Measurements from ENCODE around the gene LTO1. TPM values are rescaled to one million over a fixed set of nuclear protein-coding genes. Genes with fewer than 3 reads are reported as not detected.

Gene LTO1
- polyA plus RNA-seq, 1 of the 3 experiments (the other 2 are of a cell fraction) = 30.8 TPM

DNA sequence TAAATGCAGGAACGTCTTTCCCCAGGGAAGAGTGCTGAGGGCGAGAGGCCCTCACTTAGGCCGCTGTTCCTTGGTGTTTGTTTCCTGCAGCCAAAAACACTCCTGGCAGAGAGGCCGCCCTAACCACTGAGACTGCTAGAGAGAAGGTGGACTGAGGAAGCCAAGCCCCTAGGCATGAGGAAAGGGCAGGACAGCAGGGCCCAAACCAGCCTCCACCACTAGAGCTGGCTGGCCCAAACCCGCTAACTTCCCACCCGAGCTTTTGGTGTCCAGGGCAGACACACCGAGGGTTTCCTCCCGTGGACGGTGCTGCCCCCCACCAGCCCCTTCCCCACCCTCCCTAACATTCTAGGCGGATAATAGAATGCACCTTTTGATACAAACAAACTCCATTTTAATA, 22.7 kb upstream of the LTO1 start:
- H3K27me3 ChIP-seq (ENCODE audit: insufficient read depth) = peaks cover 5% of the 10 kb centered on the region
- H3K9me2 ChIP-seq = no peaks in the 10 kb centered on the region
- ChIA-PET CTCF (interaction anchor here (1.0 to 3.2 kb wide), 2 partner anchors 181 to 212 kb away, joined by 3 to 16 read pairs; no protein-coding TSS in a partner anchor), POLR2A (no interaction called here)
- peaks cover 3% of the 10 kb centered on the region for H3F3A ChIP-seq (replicated peaks; ENCODE audit: insufficient read depth)
- 75% methylated on average over 10 of the region's 10 CpGs for WGBS (ENCODE audit: low lambda C conversion rate)
- no peak overlapping the region for H3K27ac ChIP-seq (ENCODE audit: low read depth in 2 of 2, low read length in 1 of 2)
- H3K4me2 ChIP-seq = no peak overlapping the region
- no peak overlapping the region for H3K4me3 ChIP-seq (ENCODE audit: low read depth in 2 of 2, low read length in 1 of 2)
- no peak overlapping the region for H3K9ac ChIP-seq
- H4K20me1 ChIP-seq (ENCODE audit: insufficient read depth) = no peaks in the 10 kb centered on the region
- H3K79me2 ChIP-seq (ENCODE audit: insufficient read depth) = no peaks in the 10 kb centered on the region
- no peaks in the 10 kb centered on the region for H3K9me3 ChIP-seq
- no peak overlapping the region for H2AFZ ChIP-seq (ENCODE audit: low read depth)
- H3K4me1 ChIP-seq (ENCODE audit: control insufficient read depth in 1 of 2, insufficient read depth in 2 of 2, low read depth in 1 of 2, low read length in 1 of 2) = peaks cover 0 to 19% of the 10 kb centered on the region in 2 experiments; a peak in 1 of 4 replicates
- TF ChIP-seq, protein P1, sequence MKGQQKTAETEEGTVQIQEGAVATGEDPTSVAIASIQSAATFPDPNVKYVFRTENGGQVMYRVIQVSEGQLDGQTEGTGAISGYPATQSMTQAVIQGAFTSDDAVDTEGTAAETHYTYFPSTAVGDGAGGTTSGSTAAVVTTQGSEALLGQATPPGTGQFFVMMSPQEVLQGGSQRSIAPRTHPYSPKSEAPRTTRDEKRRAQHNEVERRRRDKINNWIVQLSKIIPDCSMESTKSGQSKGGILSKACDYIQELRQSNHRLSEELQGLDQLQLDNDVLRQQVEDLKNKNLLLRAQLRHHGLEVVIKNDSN (IDR thresholded peaks at IDR 0.05; ENCODE audit: borderline replicate concordance, low read depth) = no peak
- TF ChIP-seq FOXM1 (IDR thresholded peaks at IDR 0.05; ENCODE audit: low read depth) = no peak
- TF ChIP-seq EP300 (IDR thresholded peaks at IDR 0.05; ENCODE audit: borderline replicate concordance in 1 of 2, low read depth in 1 of 2, low read length in 1 of 2) = no peak
- no peak for TF ChIP-seq SIN3A (IDR thresholded peaks at IDR 0.05; ENCODE audit: borderline replicate concordance, low read depth, low read length)
- TF ChIP-seq JUND (IDR thresholded peaks at IDR 0.05) = no peak
- TF ChIP-seq, protein P2, sequence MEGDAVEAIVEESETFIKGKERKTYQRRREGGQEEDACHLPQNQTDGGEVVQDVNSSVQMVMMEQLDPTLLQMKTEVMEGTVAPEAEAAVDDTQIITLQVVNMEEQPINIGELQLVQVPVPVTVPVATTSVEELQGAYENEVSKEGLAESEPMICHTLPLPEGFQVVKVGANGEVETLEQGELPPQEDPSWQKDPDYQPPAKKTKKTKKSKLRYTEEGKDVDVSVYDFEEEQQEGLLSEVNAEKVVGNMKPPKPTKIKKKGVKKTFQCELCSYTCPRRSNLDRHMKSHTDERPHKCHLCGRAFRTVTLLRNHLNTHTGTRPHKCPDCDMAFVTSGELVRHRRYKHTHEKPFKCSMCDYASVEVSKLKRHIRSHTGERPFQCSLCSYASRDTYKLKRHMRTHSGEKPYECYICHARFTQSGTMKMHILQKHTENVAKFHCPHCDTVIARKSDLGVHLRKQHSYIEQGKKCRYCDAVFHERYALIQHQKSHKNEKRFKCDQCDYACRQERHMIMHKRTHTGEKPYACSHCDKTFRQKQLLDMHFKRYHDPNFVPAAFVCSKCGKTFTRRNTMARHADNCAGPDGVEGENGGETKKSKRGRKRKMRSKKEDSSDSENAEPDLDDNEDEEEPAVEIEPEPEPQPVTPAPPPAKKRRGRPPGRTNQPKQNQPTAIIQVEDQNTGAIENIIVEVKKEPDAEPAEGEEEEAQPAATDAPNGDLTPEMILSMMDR (IDR thresholded peaks at IDR 0.05) = no peak
- TF ChIP-seq, protein P3, sequence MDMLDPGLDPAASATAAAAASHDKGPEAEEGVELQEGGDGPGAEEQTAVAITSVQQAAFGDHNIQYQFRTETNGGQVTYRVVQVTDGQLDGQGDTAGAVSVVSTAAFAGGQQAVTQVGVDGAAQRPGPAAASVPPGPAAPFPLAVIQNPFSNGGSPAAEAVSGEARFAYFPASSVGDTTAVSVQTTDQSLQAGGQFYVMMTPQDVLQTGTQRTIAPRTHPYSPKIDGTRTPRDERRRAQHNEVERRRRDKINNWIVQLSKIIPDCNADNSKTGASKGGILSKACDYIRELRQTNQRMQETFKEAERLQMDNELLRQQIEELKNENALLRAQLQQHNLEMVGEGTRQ (IDR thresholded peaks at IDR 0.05; ENCODE audit: borderline replicate concordance, low read depth, low read length) = no peak
- no peak for TF ChIP-seq TCF12 (IDR thresholded peaks at IDR 0.05)
- no peak for DNase-seq
- no peaks in the 10 kb centered on the region for H3K36me3 ChIP-seq (replicated peaks in 1 of 2; ENCODE audit: control insufficient read depth in 1 of 2, insufficient read depth in 2 of 2, low read length in 1 of 2)

DNA sequence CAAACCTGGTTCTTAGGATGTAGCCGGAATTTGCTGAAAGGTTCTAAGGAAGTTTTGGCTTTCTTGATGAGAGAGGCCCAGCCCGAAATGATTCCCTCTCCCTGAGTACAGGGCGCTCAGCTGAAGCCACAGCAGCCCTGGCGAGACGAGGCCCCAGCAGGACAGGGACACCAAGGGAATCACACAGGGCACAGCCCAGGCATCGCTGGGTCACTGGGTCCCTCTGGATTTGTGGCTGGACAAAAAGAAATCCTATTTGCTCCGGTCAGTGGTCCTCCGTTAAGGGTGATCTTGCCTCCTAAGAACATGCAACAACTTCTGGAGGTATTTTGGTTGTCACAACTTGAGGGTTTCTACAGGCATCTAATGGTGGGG, 22.3 kb upstream of the LTO1 start:
- Histone ChIP-seq H3F3A (replicated peaks; ENCODE audit: insufficient read depth) (peaks cover 3% of the 10 kb centered on the region), H3K4me2 (no peak overlapping the region), H3K9me2 (no peaks in the 10 kb centered on the region), H3K4me1 (ENCODE audit: control insufficient read depth in 1 of 2, insufficient read depth in 2 of 2, low read depth in 1 of 2, low read length in 1 of 2) (peaks cover 0 to 19% of the 10 kb centered on the region in 2 experiments; a peak in 1 of 4 replicates), H4K20me1 (ENCODE audit: insufficient read depth) (no peaks in the 10 kb centered on the region), H3K9ac (no peak overlapping the region), H3K36me3 (replicated peaks in 1 of 2; ENCODE audit: control insufficient read depth in 1 of 2, insufficient read depth in 2 of 2, low read length in 1 of 2) (no peaks in the 10 kb centered on the region), H3K9me3 (no peaks in the 10 kb centered on the region), H3K27me3 (ENCODE audit: insufficient read depth) (peaks cover 1% of the 10 kb centered on the region), H3K79me2 (ENCODE audit: insufficient read depth) (no peaks in the 10 kb centered on the region), H3K4me3 (ENCODE audit: low read depth in 2 of 2, low read length in 1 of 2) (no peak overlapping the region), H3K27ac (ENCODE audit: low read depth in 2 of 2, low read length in 1 of 2) (no peak overlapping the region), H2AFZ (ENCODE audit: low read depth) (no peak overlapping the region)
- ChIA-PET CTCF (interaction anchor here (1.1 to 1.3 kb wide), 2 partner anchors 8 to 14 kb away, joined by 3 to 4 read pairs; no protein-coding TSS in a partner anchor), POLR2A (no interaction called here)
- no peak for DNase-seq
- no peak for TF ChIP-seq RAD21 (IDR thresholded peaks at IDR 0.05; ENCODE audit: low read length)
- 61% methylated on average over 3 of the region's 8 CpGs for WGBS (ENCODE audit: low lambda C conversion rate)
